ENCODE results near the gene KCNH1. TPM values are rescaled to one million over a fixed set of nuclear protein-coding genes. Genes with fewer than 3 reads are reported as not detected.

Gene KCNH1
- total RNA-seq, 6 experiments from 2014 or later, result 0.90 to 1.8 (median 1.5) TPM

- no peaks in the 10 kb centered on the region for H3K9me3 Mint-ChIP-seq
- no peak overlapping the region for H3K4me3 Mint-ChIP-seq
- TF ChIP-seq CTCF (IDR thresholded peaks at IDR 0.05), result no peak
- no peak overlapping the region for H3K27ac Mint-ChIP-seq
- H3K36me3 Mint-ChIP-seq (ENCODE audit: low read depth), result no peaks in the 10 kb centered on the region
- no peaks in the 10 kb centered on the region for H3K4me1 Mint-ChIP-seq (ENCODE audit: low read depth)
- DNase-seq, result no peak
- peaks cover 8% of the 10 kb centered on the region for H3K27me3 Mint-ChIP-seq (ENCODE audit: insufficient read depth)
Observed at GRCh38 chr1:210781652-210782051, 352.3 kb downstream of the KCNH1 start.

GRCh38 chr1:210779269-210779668, 354.7 kb downstream of the KCNH1 start:
- H3K4me1 Mint-ChIP-seq (ENCODE audit: low read depth), result no peaks in the 10 kb centered on the region
- no peaks in the 10 kb centered on the region for H3K36me3 Mint-ChIP-seq (ENCODE audit: low read depth)
- no peak for TF ChIP-seq CTCF (IDR thresholded peaks at IDR 0.05)
- no peaks in the 10 kb centered on the region for H3K9me3 Mint-ChIP-seq
- no peak overlapping the region for H3K4me3 Mint-ChIP-seq
- peaks cover 10% of the 10 kb centered on the region for H3K27me3 Mint-ChIP-seq (ENCODE audit: insufficient read depth)
- no peak overlapping the region for H3K27ac Mint-ChIP-seq
- no peak for DNase-seq

- no peaks in the 10 kb centered on the region for H3K4me1 Mint-ChIP-seq (ENCODE audit: low read depth)
- TF ChIP-seq CTCF (IDR thresholded peaks at IDR 0.05), result no peak
- H3K9me3 Mint-ChIP-seq, result no peaks in the 10 kb centered on the region
- no peak for DNase-seq
- H3K4me3 Mint-ChIP-seq, result no peak overlapping the region
- H3K36me3 Mint-ChIP-seq (ENCODE audit: low read depth), result no peaks in the 10 kb centered on the region
- H3K27ac Mint-ChIP-seq, result no peak overlapping the region
- H3K27me3 Mint-ChIP-seq (ENCODE audit: insufficient read depth), result peaks cover 10% of the 10 kb centered on the region
Observed at GRCh38 chr1:210777914-210778313, 356.0 kb downstream of the KCNH1 start.

GRCh38 chr1:210776712-210777111, 357.2 kb downstream of the KCNH1 start:
- Mint-ChIP-seq H3K27me3 (ENCODE audit: insufficient read depth) (peaks cover 7% of the 10 kb centered on the region), H3K9me3 (no peaks in the 10 kb centered on the region), H3K4me3 (no peak overlapping the region), H3K27ac (no peak overlapping the region), H3K36me3 (ENCODE audit: low read depth) (no peaks in the 10 kb centered on the region), H3K4me1 (ENCODE audit: low read depth) (no peaks in the 10 kb centered on the region)
- no peak for DNase-seq
- TF ChIP-seq CTCF (IDR thresholded peaks at IDR 0.05), result no peak

- Mint-ChIP-seq H3K9me3 (no peaks in the 10 kb centered on the region), H3K4me1 (ENCODE audit: low read depth) (no peaks in the 10 kb centered on the region), H3K36me3 (ENCODE audit: low read depth) (no peaks in the 10 kb centered on the region), H3K27me3 (ENCODE audit: insufficient read depth) (peaks cover 6% of the 10 kb centered on the region), H3K4me3 (no peak overlapping the region), H3K27ac (no peak overlapping the region)
- TF ChIP-seq CTCF (IDR thresholded peaks at IDR 0.05), result no peak
- DNase-seq, result no peak
Observed at GRCh38 chr1:210775289-210775688, 358.7 kb downstream of the KCNH1 start.

- Mint-ChIP-seq H3K36me3 (ENCODE audit: low read depth) (no peaks in the 10 kb centered on the region), H3K27ac (no peak overlapping the region), H3K27me3 (ENCODE audit: insufficient read depth) (peaks cover 6% of the 10 kb centered on the region), H3K9me3 (no peaks in the 10 kb centered on the region), H3K4me1 (ENCODE audit: low read depth) (no peaks in the 10 kb centered on the region), H3K4me3 (no peak overlapping the region)
- TF ChIP-seq CTCF (IDR thresholded peaks at IDR 0.05), result no peak
- no peak for DNase-seq
Observed at GRCh38 chr1:210773450-210773849, 360.5 kb downstream of the KCNH1 start.

Data from HFFc6 (cell line).